ENCODE results near the gene ENGASE.
A peak's percentile ranks its signal among the peaks of the same experiment; 100 is the strongest.

Gene ENGASE

DNA sequence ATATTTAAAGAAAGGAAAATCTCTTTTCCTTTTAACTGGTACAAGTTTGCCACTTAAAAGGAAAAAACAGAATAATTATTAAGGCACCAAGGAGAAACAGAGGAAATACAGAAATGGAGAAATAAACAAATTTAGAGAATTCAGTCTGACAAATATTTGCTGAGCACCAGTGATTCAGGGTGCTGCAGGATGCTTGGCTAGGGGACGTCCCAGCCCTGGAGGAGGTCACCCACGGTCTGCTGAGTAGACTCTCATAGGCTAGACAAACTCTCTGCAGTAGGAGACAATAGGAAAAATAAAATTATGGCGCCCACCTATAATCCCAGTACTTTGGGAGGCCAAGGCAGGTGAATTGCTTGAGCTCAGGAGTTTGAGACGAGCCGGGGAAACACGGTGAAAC lies 34.7 kb upstream of the ENGASE start:
- DNase-seq, result no peak

DNA sequence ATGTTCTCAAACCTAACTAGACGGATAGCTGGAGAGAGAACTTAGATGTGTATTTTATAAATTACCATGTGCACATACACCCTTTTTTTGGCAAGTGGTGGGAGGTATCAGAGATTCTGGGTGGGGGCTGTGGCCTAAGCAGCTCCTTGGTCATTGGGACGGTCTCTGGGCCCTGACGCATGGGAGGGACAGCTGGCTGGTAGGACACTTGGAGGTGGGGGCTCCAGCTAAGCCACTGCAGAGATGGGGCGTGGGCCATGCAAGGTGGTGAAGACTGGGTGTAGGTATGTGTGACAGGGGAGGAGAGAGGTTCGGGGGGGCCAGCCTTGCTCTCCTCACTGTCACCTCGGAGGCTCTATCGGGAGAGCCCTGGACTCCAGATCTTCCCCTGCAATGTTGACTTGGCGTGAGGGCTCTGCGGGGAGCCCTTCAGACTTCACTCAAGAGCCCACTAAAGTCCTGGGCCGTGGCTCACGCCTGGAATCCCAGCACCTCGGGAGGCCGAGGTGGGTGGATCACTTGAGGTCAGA lies 33.5 kb upstream of the ENGASE start:
- no peak for DNase-seq

DNA sequence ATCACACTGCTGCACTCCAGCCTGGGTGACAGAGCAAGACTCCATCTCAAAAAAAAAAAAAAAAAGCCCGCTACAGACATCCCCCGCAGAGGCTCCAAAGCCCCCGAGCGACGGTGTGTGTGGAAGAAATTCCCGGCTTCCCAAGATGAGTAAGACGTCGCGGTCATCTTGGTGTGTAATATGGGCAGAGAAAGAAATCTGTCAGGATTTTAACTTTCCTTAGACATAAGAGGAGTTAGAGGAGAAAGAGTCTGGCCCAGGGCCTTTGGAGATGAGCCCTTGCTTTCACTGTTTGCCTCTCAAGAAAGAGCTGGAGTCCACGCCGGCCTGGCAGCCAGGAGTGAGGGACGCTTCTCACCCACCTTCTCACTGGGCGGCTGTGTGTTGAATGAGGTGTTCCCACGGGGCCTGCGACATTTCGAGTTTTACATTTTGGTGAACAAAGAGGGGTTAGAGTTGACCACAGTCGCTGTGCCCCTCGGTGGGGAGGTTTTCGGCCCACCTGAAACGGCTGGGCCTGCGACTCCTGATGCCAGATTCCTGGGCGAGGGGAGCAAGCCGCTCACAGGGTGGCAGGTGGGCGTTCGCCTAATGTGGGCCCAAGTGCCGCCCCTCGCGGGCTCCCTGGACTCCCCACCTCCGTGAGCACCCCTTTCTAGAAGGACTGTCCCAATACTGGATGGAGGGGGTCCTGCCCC lies 32.8 kb upstream of the ENGASE start:
- no peak for DNase-seq

DNA sequence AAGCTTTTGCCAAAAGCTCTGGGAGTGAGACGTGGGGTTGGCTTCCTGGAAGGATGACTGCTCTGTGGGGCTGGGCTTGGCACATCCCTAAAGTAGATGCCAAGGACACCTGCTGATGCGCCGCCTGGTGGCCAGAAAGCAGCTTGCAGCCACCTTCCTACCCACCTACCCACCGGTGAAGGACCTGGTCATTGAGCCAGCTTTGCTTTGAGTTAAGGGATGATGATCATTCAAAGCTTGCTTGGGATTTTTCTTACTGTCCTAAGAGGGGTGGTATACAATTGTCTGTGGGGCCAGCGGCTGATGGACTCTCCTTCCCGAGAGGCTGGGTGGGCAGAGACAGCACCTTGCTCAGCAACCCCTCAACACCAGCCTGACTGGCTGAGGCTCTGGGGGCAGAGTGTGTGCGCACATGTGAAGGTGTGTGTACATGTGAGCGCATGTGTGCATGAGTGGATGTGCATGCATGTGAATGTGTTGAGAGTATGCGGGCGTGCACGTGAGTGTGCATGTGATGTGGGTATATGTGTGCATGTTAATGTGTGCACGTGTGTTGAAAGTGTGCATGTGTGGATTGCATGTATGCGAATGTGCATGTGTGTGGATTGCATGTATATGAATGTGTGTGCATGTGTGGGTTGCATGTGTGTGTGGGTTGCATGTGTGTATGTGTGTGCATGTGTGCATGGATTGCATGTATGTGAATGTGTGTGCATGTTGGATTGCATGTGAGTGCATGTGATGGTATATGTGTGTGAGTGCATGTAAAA lies 32.0 kb upstream of the ENGASE start:
- DNase-seq, result peak; percentile 32 to 79 (median 70)

DNA sequence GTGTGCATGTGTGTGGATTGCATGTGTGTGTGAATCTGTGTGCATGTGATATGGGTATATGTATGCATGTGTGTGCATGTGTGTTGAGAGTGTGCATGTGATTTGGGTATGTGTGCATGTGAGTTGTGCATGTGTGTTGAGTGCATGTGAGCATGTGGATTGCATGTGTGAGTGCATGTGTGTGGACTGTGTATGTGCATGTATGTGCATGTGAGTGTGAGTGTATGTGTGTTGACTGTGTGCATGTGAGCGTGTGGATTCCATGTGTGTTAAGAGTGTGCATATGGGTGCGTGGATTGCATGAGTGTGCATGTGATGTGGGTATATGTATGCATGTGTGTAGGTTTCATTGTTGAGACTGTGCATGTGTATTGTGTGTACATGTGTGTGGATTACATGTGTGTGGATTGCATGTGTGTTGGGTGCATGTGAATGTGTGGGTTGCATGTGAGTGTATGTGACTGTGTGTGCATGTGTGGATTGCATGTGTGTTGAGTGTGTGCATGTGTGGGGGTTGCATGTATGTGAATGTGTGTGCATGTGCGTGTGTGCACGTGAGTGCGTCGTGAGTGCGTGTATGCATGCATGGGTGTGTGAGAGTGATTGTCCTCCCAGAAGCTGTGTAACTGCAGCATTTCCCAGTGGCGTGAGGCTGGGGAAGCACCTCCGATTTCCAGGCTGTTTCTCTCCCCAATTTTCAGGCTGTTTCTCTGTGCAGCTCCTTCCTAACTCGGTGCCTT lies 31.3 kb upstream of the ENGASE start:
- no peak for DNase-seq

DNA sequence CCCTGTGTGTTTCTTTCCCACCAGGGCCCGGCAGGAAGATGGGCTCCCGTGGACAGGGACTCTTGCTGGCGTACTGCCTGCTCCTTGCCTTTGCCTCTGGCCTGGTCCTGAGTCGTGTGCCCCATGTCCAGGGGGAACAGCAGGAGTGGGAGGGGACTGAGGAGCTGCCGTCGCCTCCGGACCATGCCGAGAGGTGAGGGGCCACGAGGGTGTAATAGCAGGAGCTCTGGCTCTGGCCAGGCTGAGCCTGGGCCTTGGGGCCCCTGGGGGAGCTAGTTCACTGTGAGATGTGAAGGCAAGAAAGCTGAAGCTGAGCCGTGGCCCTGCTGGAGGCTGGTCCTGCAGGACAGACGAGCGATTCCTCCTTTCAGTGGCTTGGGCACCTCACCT lies 30.7 kb upstream of the ENGASE start:
- DNase-seq, result no peak

DNA sequence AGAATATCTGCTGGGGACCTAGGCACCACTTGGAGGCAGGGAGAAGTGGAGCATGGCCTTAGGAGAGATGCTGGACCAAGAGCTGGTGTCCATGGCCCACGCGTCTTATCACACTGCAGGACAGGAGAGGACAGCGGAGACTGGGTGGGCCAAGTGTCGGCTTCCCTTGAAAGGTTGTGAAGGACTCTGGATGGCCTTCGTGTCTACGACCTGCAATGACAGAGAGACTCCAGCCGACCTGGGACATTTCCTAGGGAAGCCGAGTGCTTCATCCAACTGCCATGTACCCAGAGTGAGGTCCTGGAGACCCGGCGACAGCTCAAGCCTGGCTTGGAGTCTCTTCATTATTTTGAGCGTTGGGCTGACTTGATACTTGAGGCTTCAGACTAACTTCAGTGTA lies 30.2 kb upstream of the ENGASE start:
- DNase-seq, result no peak

DNA sequence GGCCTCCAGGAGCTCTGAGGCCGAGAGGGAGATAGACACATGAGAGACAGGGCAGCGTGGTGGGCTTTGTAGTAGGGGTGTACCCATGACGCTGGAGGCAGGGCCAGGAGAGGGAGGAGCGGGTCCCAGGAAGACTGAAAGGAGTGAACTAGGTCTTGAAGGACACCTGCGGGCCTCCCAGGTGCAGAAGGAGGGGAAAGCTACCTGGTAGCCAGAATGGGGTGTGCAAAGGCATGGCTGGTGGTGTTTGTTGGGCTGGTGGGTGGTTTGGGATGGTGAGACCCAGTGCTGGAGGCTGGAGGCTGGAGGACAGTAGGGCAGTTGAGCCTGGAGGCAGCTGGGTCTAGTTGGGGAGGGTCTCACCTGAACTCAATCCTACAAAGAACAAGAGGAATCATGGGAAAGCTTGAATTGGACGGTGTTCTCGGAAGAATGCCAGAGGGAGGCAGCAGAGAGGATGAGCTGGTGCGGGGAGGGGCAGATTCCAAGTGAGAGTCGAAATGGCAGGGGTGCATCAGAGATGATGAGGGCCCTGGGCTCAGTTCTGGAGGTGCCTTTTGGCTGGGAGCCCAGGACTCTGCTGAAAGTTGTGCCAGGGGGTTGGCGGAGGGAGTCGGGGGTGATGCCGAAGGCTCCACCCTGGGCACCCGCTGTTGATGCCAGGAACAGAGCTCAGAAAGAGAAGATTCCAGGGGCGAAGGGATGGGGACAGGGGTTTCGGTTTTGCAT lies 29.5 kb upstream of the ENGASE start:
- no peak for DNase-seq

DNA sequence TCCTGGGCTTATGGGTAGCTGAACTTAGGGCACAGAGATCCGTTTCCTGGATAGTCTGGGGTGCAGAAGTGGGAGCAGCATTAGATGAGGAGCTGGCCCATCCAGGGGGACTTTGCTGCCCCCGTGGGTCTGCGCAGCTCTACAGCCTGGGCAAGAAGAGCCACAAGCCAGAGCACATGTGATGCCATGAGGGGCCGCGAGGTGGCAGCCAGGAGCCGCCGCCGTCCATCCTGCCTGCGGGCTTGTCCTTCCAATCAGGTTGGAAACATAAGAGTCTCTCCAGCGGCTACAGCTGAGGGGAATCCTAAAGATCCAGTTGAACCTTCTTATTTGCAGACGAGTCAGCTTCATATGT lies 28.8 kb upstream of the ENGASE start:
- peak; percentile 46 to 79 (median 75) for DNase-seq

DNA sequence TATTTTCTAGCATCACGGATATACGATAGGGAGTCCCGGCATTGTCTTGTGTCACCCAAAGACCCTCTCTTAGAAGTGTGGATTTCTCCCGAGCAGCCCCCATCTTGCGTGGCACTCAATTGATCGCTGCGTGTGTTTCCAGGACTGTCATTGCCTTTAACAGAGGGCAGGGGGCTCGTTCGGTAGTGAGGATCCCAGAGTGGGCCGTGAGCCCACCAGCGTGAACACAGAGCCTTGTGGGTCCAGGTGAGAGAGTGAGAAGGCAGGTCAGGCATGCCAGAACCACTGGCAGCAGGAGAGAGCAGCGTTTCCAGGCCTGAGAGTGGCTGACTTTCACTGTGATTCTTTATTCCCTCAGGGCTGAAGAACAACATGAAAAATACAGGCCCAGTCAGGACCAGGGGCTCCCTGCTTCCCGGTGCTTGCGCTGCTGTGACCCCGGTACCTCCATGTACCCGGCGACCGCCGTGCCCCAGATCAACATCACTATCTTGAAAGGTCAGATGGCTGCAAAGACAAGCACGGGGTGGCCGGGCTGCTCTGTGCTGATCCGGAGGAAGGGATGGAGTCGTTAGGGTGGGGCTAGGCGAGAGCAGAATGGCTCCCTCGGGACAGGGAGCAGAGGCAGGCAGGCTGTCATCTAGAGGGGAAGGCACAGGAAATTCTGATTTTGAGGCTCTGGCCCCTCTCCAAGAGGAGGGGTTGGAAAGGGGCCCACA lies 28.3 kb upstream of the ENGASE start:
- DNase-seq, result peak in 1 of 3 experiments; percentile 38

DNA sequence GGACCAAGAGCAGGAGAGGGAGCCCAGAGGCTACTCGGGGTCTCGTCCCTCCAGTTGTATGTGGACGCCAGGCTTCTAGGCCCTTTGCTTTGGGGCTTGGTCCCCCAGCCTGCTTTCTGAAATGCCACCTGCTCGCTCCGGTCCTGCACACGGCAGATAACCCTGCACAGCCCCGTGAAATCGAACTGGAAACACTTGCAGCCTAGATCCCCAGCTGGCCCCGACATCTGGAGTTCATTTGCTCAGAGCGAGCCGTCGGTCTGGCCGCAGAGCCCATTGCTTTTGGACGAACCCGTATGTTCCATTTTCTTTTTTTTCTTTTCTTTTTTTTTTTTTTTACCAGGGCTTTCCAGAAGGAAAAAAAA lies 27.7 kb upstream of the ENGASE start:
- no peak for DNase-seq

DNA sequence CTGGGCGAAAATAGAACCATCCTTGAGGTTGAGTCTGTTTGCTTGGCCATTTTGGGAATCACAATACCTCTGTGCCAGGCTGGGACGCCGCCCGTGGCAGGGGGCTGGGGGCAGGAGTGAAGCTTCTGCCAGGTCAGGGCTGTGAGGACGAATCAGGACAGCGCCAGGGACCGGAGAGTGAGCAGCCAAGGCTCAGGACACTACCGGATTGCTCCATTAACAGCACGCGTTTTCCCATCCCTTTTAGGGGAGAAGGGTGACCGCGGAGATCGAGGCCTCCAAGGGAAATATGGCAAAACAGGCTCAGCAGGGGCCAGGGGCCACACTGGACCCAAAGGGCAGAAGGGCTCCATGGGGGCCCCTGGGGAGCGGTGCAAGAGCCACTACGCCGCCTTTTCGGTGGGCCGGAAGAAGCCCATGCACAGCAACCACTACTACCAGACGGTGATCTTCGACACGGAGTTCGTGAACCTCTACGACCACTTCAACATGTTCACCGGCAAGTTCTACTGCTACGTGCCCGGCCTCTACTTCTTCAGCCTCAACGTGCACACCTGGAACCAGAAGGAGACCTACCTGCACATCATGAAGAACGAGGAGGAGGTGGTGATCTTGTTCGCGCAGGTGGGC lies 27.2 kb upstream of the ENGASE start:
- DNase-seq, result no peak

DNA sequence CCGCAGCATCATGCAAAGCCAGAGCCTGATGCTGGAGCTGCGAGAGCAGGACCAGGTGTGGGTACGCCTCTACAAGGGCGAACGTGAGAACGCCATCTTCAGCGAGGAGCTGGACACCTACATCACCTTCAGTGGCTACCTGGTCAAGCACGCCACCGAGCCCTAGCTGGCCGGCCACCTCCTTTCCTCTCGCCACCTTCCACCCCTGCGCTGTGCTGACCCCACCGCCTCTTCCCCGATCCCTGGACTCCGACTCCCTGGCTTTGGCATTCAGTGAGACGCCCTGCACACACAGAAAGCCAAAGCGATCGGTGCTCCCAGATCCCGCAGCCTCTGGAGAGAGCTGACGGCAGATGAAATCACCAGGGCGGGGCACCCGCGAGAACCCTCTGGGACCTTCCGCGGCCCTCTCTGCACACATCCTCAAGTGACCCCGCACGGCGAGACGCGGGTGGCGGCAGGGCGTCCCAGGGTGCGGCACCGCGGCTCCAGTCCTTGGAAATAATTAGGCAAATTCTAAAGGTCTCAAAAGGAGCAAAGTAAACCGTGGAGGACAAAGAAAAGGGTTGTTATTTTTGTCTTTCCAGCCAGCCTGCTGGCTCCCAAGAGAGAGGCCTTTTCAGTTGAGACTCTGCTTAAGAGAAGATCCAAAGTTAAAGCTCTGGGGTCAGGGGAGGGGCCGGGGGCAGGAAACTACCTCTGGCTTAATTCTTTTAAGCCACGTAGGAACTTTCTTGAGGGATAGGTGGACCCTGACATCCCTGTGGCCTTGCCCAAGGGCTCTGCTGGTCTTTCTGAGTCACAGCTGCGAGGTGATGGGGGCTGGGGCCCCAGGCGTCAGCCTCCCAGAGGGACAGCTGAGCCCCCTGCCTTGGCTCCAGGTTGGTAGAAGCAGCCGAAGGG lies 26.4 kb upstream of the ENGASE start:
- DNase-seq, result peak in 2 of 3 experiments; percentile 4 to 24

DNA sequence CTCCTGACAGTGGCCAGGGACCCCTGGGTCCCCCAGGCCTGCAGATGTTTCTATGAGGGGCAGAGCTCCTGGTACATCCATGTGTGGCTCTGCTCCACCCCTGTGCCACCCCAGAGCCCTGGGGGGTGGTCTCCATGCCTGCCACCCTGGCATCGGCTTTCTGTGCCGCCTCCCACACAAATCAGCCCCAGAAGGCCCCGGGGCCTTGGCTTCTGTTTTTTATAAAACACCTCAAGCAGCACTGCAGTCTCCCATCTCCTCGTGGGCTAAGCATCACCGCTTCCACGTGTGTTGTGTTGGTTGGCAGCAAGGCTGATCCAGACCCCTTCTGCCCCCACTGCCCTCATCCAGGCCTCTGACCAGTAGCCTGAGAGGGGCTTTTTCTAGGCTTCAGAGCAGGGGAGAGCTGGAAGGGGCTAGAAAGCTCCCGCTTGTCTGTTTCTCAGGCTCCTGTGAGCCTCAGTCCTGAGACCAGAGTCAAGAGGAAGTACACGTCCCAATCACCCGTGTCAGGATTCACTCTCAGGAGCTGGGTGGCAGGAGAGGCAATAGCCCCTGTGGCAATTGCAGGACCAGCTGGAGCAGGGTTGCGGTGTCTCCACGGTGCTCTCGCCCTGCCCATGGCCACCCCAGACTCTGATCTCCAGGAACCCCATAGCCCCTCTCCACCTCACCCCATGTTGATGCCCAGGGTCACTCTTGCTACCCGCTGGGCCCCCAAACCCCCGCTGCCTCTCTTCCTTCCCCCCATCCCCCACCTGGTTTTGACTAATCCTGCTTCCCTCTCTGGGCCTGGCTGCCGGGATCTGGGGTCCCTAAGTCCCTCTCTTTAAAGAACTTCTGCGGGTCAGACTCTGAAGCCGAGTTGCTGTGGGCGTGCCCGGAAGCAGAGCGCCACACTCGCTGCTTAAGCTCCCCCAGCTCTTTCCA lies 25.5 kb upstream of the ENGASE start:
- DNase-seq, result no peak

DNA sequence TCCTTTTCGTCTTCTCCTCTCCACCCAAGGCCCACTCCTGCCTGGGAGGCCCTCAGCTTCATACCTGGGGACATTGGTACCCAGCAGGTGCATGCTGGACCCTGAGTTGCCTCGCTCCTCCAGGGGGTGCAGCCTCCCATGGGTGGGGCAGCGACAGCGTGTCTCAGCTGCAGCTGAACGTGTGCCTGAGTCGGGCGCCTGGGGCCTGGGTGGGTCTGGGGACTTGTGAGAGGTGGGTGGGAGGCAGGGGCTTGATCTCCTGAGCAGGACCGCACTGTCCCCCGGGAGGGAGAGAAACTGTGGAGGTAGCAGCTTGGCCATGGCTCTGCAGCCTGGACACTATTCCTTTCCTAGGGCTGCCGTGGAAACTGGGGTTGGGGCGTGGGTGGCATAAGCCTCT lies 24.8 kb upstream of the ENGASE start:
- no peak for DNase-seq

DNA sequence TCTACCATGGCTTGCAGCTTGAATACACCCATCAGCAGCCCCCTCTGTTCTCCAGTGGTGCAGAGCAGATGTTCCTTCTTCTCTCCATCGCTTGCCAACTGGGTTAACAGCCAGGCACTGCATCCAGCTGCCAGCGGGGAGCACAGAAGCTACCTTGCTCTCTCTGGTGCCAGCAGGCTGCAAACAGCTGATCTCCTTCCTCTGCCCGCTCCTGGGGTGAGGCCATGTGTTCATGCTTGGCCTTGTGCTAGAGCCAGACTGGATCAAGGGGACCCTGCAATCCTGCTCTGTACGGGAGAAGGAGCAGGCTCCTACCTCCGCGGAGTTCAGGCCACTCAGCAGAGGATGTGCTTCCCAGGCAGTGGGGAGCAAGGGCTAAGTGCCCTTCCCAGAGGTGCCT lies 24.1 kb upstream of the ENGASE start:
- DNase-seq, result no peak

DNA sequence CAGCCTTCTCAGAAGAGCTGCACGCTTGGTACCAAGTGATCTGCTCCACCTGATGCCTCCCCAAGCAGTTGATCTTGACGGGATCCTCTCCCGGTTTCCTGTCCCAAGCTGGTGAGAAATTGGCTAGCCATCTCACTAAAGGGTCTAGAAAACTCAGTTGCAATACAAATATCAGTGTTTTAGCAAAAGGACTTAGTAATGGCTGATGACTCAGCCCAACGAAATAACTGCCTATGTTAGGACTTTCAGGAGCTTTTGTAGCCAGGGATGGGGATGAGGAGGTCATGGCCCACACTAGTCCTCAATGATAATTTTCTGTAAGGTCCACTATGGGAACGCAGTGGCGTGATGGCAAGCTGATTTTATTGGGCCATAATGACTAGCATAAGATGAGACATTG lies 23.3 kb upstream of the ENGASE start:
- DNase-seq, result no peak

DNA sequence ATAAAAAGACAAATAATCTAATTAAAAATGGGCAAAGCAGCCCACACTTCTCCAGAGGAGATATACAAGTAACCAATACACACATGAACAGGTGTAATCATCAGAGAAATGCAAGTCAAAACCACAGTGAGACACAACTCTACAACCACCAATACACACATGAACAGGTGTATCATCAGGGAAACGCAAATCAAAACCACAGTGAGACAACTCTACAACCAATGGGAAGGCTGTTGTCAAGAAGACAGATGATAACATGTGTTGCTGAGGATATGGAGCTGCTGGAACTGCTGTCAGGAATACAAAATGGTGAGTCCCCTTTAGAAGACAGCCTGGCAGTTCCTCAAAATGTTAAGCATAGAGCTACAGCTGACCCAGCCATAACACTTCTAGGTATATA lies 22.5 kb upstream of the ENGASE start:
- no peak for DNase-seq

DNA sequence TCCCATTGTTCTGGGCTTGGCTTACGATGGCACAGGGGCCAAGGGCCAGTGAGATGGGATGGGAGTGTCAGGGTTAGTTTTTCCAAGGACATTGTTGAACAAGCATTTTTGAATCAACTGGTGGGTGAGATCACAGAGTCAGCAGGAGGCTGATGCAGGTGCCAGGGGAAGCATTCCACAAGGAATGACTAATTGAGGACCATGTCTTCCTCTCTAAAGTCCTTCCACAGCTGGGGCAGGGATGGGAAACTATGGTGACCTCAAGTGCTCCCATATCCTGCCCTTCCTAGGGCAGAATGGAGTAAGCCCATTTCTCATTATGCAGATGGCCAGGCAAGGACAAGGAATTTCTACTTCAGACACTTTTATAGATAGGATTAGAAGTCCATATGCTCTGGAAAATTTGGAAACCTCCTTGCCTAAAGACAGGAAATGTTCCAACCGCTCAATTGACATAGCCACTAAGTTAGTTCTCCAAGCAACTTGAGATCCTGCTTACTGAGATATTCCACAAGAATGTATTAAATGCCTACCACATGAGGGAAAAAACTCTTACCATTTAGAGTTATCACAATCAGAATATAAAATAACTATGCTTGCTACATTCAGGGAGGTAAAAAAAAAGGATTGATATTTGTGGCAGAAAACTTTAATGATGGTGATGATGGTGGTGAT lies 21.2 kb upstream of the ENGASE start:
- no peak for DNase-seq

Measured in NCI-H1417 (cell line).